KMS-11 (cell line): ENCODE data around the gene SPINDOC.
A peak's percentile ranks its signal among the peaks of the same experiment; 100 is the strongest.

Experiments
- H2AFZ ChIP-seq: fragments of 200-600 bp; sonication (generic); 2 replicates; pipeline ENCODE4 v1.6.1; 2016; ENCODE audit warnings: antibody characterized with exemption, mixed run types, low read depth
- H3K27ac ChIP-seq: fragments of 200-600 bp; sonication (generic); 2 replicates; pipeline ENCODE4 v1.6.1; 2016; ENCODE audit warnings: mild to moderate bottlenecking, mixed run types
- H3K27me3 ChIP-seq: fragments of 200-600 bp; sonication (generic); 2 replicates; pipeline ENCODE4 v1.6.1; 2017; ENCODE audit warnings: mild to moderate bottlenecking, low read depth, mixed run types, moderate library complexity; ENCODE audit not compliant: insufficient read depth
- H3K36me3 ChIP-seq: fragments of 200-600 bp; sonication (generic); 2 replicates; pipeline ENCODE4 v1.6.1; 2017; ENCODE audit warnings: mild to moderate bottlenecking, mixed run types; ENCODE audit not compliant: insufficient read depth
- H3K4me1 ChIP-seq: fragments of 200-600 bp; sonication (generic); 2 replicates; pipeline ENCODE4 v1.6.1; 2016; ENCODE audit warnings: mild to moderate bottlenecking, low read depth, mixed run types; ENCODE audit not compliant: poor library complexity, severe bottlenecking
- H3K4me2 ChIP-seq: fragments of 200-600 bp; sonication (generic); 2 replicates; pipeline ENCODE4 v1.7.0; 2016; ENCODE audit warnings: mild to moderate bottlenecking, mixed run types
- H3K4me3 ChIP-seq: fragments of 200-600 bp; sonication (generic); IDR thresholded peaks from 2 replicates; pipeline ENCODE4 v1.6.1; 2017; ENCODE audit warnings: low read depth, low read length, mixed read lengths; ENCODE audit not compliant: insufficient read depth
- H3K79me2 ChIP-seq: fragments of 200-600 bp; sonication (generic); 2 replicates; pipeline ENCODE4 v1.6.1; 2016; ENCODE audit warnings: low read depth, mixed run types; ENCODE audit not compliant: insufficient read depth
- H3K9ac ChIP-seq: fragments of 200-600 bp; sonication (generic); 2 replicates; pipeline ENCODE4 v1.6.1; 2016; ENCODE audit warnings: mild to moderate bottlenecking, mixed run types
- H4K20me1 ChIP-seq: fragments of 200-600 bp; sonication (generic); 2 replicates; pipeline ENCODE4 v1.6.1; 2016; ENCODE audit warnings: mild to moderate bottlenecking, mixed run types; ENCODE audit not compliant: insufficient read depth
- TF ChIP-seq, protein P1 (sequence below): fragments of 200-600 bp; sonication (generic); conservative IDR thresholded peaks from 2 replicates; pipeline ENCODE4 v1.6.1; 2017; ENCODE audit warnings: low read depth, mild to moderate bottlenecking, antibody characterized with exemption, low read length, moderate library complexity, mixed read lengths

Gene SPINDOC

DNA sequence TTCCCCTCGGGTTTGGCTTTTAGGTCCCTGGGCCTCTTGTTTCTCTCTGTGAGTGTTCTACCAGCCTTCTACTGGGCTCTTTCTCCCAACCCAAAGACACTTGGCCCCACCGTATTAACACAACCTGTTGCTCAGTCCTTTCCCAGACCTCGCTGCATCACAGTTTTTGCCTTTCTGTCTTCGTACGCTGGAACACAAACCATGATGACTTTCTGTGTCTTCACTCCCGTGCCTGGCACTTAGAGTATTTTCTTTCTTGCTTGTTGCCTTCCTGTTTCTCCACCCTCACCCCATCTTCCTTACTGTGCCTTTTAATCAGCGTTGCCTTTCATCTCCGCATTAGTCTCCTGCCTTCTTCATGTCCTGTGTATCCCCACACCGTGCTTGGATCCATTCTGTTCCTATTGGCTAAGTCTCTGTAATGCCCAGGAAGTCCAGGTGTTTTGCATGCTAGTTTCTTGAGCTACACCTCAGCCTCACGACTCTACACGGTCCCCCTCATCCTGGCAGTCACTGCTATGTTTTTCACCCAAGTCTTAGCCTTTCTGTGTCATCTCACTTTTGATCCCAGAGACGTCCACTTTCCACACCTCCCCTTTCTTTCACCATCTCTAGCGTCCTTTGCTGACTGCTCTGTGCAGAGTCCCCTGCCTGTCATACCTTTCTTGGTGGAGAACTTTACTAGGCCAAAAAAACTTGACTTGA lies 27.3 kb downstream of the SPINDOC start:
- no peak overlapping the region for H2AFZ ChIP-seq
- no peaks in the 10 kb centered on the region for H3K27me3 ChIP-seq
- no peak overlapping the region for H3K4me3 ChIP-seq
- peaks cover 9% of the 10 kb centered on the region; the same call in 1 of the 2 replicates for H4K20me1 ChIP-seq
- no peak overlapping the region for H3K27ac ChIP-seq
- H3K79me2 ChIP-seq, result peaks cover 61% of the 10 kb centered on the region
- H3K4me2 ChIP-seq, result peak overlapping the region; percentile 95
- H3K4me1 ChIP-seq, result peaks cover 41% of the 10 kb centered on the region
- H3K36me3 ChIP-seq, result no peaks in the 10 kb centered on the region
- H3K9ac ChIP-seq, result peak overlapping the region; percentile 76; the same call in 1 of the 2 replicates
- TF ChIP-seq, protein P1, sequence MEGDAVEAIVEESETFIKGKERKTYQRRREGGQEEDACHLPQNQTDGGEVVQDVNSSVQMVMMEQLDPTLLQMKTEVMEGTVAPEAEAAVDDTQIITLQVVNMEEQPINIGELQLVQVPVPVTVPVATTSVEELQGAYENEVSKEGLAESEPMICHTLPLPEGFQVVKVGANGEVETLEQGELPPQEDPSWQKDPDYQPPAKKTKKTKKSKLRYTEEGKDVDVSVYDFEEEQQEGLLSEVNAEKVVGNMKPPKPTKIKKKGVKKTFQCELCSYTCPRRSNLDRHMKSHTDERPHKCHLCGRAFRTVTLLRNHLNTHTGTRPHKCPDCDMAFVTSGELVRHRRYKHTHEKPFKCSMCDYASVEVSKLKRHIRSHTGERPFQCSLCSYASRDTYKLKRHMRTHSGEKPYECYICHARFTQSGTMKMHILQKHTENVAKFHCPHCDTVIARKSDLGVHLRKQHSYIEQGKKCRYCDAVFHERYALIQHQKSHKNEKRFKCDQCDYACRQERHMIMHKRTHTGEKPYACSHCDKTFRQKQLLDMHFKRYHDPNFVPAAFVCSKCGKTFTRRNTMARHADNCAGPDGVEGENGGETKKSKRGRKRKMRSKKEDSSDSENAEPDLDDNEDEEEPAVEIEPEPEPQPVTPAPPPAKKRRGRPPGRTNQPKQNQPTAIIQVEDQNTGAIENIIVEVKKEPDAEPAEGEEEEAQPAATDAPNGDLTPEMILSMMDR, result no peak

DNA sequence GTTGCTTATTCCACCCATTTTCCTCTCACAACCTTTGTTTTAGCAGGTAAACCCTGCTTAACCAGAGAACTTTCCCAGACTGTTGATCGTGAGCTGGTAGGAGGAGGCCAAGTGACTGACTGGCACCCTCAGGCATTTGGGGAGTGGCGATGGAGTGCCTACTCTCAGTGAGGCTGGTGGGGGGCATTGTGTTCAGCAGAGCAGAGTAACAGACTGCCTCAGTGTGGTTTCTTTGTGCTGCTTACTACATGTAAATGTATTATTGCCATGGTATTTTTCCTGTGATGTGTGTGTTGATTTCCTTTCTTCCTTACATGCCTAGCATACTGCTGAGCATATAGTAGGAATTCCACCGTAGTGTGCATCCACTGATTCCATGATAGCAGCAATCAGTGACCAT lies 28.3 kb downstream of the SPINDOC start:
- no peak overlapping the region for H2AFZ ChIP-seq
- no peaks in the 10 kb centered on the region for H3K27me3 ChIP-seq
- H3K4me3 ChIP-seq, result no peak overlapping the region
- H3K79me2 ChIP-seq, result peaks cover 71% of the 10 kb centered on the region
- peaks cover 9% of the 10 kb centered on the region; the same call in 1 of the 2 replicates for H4K20me1 ChIP-seq
- H3K27ac ChIP-seq, result no peak overlapping the region
- no peaks in the 10 kb centered on the region for H3K36me3 ChIP-seq
- no peak overlapping the region; the same call in 1 of the 2 replicates for H3K9ac ChIP-seq
- peak overlapping the region; percentile 95 for H3K4me2 ChIP-seq
- TF ChIP-seq, protein P1, result no peak
- peaks cover 41% of the 10 kb centered on the region for H3K4me1 ChIP-seq

DNA sequence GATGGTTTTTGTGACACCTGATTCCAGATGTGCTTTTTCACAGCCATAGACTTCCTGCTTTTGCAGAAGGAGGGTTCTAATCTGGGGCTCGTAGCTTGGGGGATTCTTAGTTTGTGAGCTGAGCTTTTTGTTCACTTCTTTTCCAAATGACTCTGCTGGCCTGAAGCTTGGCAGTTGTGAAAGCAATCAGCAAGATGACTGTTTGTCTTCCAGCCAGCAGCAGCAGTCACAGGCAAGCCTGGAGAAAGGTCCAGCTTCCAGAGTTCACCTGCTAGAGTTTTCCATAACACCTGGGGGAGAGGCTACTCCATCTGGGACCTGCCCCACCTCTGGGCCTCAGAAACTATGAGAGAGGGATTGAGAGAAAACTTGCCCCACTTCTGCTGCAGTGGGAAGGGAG lies 29.8 kb downstream of the SPINDOC start:
- Histone ChIP-seq H3K79me2 (peaks cover 83% of the 10 kb centered on the region), H3K36me3 (no peaks in the 10 kb centered on the region), H3K4me3 (no peak overlapping the region), H3K9ac (no peak overlapping the region), H2AFZ (no peak overlapping the region), H3K27ac (no peak overlapping the region), H3K27me3 (no peaks in the 10 kb centered on the region), H3K4me1 (peaks cover 33% of the 10 kb centered on the region), H3K4me2 (no peak overlapping the region), H4K20me1 (peaks cover 9% of the 10 kb centered on the region; the same call in 1 of the 2 replicates)
- TF ChIP-seq, protein P1, result no peak

GRCh38 chr11:63844836-63845235 lies 31.6 kb downstream of the SPINDOC start:
- Histone ChIP-seq H4K20me1 (peaks cover 9% of the 10 kb centered on the region; the same call in 1 of the 2 replicates), H3K4me2 (no peak overlapping the region), H3K27ac (no peak overlapping the region)

More at GRCh38 chr11:63844836-63845235, 31.6 kb downstream of the SPINDOC start:
- Histone ChIP-seq H3K79me2 (peaks cover 92% of the 10 kb centered on the region), H3K36me3 (no peaks in the 10 kb centered on the region), H3K9ac (no peak overlapping the region), H2AFZ (no peak overlapping the region), H3K27me3 (no peaks in the 10 kb centered on the region), H3K4me1 (peaks cover 30% of the 10 kb centered on the region), H3K4me3 (no peak overlapping the region)
- TF ChIP-seq, protein P1, result no peak
